Stomach smooth muscle (tissue), 2 donors: Measurements from ENCODE around the gene FZD1.

Source experiments
- H3K27ac ChIP-seq: one replicate; pipeline ENCODE4 v1.7.0; 2013; ENCODE audit warnings: mild to moderate bottlenecking, low read length, inconsistent platforms
- H3K27me3 ChIP-seq, 2 donors: one replicate each; pipeline ENCODE4 v1.7.0; 2013; ENCODE audit warnings: low read length in 2 of 2; ENCODE audit not compliant: insufficient read depth in 2 of 2, control insufficient read depth in 1 of 2
- H3K36me3 ChIP-seq, 2 donors: one replicate each; pipeline ENCODE4 v1.7.0; 2013; ENCODE audit warnings: low read length in 2 of 2; ENCODE audit not compliant: control insufficient read depth in 2 of 2, insufficient read depth in 2 of 2
- H3K4me1 ChIP-seq: one replicate; pipeline ENCODE4 v1.7.0; 2013; ENCODE audit warnings: low read length; ENCODE audit not compliant: control insufficient read depth, insufficient read depth
- H3K4me3 ChIP-seq, 2 donors: one replicate each; pipeline ENCODE4 v1.7.0; 2013; ENCODE audit warnings: low read length in 2 of 2
- H3K9ac ChIP-seq, 2 donors: one replicate each; pipeline ENCODE4 v1.7.0; 2013; ENCODE audit warnings: low read length in 2 of 2, mild to moderate bottlenecking in 1 of 2
- H3K9me3 ChIP-seq, 2 donors: one replicate each; pipeline ENCODE4 v1.7.0; 2013; ENCODE audit warnings: low read length in 2 of 2; ENCODE audit not compliant: control insufficient read depth in 2 of 2
- donor health status: healthy.
- donor health status: Pancreatic carcinoma.

The FZD1 gene

GRCh38 chr7:91264046-91264923 is at the start of gene FZD1:
Gene FZD1, plus strand, starts transcription at chr7:91264433. Its CDS starts 448 bp downstream, at chr7:91264881.
- peaks cover 23% of the 10 kb centered on the region for H3K4me1 ChIP-seq
- peak within 1 kb of the TSS; percentile 73 for H3K27ac ChIP-seq
- H3K36me3 ChIP-seq, result no peaks in the 10 kb centered on the region
- no peaks in the 10 kb centered on the region for H3K27me3 ChIP-seq
- no peaks in the 10 kb centered on the region for H3K9me3 ChIP-seq
- H3K9ac ChIP-seq, result peak within 1 kb of the TSS; percentile 73 to 84
- peak within 1 kb of the TSS; percentile 88 to 95 for H3K4me3 ChIP-seq

DNA sequence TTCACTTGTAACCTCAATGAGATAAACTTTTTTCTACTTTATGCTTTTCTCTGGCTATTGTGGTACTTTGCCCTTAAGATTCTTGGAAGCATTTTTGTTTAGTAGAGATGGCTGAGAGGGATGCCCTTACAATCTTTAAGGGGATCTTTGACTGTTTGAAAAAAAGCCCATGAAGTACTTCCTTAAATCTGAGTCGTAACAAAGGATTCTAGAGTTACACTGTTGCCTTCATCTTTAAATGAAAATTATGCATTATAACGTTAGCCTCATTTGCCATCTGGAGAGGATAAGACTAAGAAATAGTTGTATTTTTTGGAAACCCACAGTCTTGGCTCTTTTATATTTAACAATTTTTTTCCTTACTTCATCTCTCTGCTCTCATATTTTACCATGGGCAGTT is 37.8 kb upstream of the FZD1 start:
- no peaks in the 10 kb centered on the region for H3K36me3 ChIP-seq
- no peak overlapping the region for H3K27ac ChIP-seq
- H3K27me3 ChIP-seq, result no peaks in the 10 kb centered on the region
- H3K9ac ChIP-seq, result no peak overlapping the region
- H3K4me1 ChIP-seq, result no peaks in the 10 kb centered on the region
- no peak overlapping the region for H3K4me3 ChIP-seq
- H3K9me3 ChIP-seq, result no peaks in the 10 kb centered on the region

GRCh38 chr7:91228327-91228726 is 35.9 kb upstream of the FZD1 start:
- Histone ChIP-seq H3K9me3 (no peaks in the 10 kb centered on the region), H3K27ac (no peak overlapping the region), H3K36me3 (no peaks in the 10 kb centered on the region), H3K27me3 (no peaks in the 10 kb centered on the region), H3K9ac (no peak overlapping the region), H3K4me1 (no peaks in the 10 kb centered on the region), H3K4me3 (no peak overlapping the region)

DNA sequence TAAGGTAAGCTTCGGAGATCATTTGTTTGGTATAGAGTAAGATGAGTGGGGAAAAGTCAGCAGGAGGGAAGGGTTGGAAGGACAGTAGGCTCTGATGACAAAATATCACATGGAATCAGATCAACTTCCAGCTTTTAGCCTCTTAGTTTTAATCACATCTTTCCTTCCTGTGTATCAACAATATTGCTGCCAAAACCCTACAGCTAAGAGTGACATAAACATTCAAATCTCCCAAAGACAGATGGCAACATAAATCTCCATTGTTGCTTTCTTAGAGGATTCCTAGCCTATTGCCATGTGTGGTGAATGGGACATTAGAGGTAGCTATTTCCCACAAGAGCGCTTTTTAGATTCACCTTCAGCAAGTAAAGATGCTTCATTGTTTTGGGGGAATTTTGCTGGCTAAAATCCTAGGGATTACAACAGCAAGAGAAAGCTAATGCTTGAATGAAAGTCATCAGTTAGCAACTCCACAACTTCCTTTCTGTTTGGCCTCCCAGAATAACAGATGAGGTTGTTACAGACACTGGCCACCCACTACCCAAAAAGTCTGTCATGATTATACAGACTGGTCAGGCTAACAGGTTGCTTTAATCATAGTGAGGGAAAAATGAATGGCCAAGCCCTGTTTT is 35.2 kb upstream of the FZD1 start:
- Histone ChIP-seq H3K27ac (no peak overlapping the region), H3K4me3 (no peak overlapping the region), H3K36me3 (no peaks in the 10 kb centered on the region)

GRCh38 chr7:91230100-91230499 is 34.1 kb upstream of the FZD1 start:
- no peaks in the 10 kb centered on the region for H3K4me1 ChIP-seq
- no peak overlapping the region for H3K27ac ChIP-seq
- H3K9ac ChIP-seq, result no peak overlapping the region
- H3K9me3 ChIP-seq, result no peaks in the 10 kb centered on the region
- H3K27me3 ChIP-seq, result no peaks in the 10 kb centered on the region
- no peaks in the 10 kb centered on the region for H3K36me3 ChIP-seq
- H3K4me3 ChIP-seq, result no peak overlapping the region

More for the DNA sequence above, 35.2 kb upstream of the FZD1 start:
- H3K27me3 ChIP-seq, result no peaks in the 10 kb centered on the region
- H3K9me3 ChIP-seq, result no peaks in the 10 kb centered on the region
- no peaks in the 10 kb centered on the region for H3K4me1 ChIP-seq
- H3K9ac ChIP-seq, result no peak overlapping the region

DNA sequence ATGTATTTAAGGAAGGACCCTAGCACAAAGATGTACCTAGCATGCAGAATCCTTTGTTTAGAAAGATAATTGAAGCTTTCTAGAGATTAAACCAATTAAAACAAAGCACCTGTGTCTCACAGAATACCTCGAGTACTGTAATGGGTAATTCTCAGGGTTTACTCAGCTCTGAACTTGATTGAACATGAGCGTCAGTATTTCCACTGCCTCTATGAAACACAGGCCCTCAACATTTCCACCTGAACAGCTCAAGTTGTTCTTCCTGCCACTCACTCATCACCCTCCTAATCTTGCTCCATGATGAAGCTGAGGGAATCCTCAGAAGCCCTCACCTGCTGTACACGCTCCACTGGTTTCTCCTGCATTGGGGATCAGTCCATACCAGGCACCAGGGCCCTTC is 33.7 kb upstream of the FZD1 start:
- H3K4me1 ChIP-seq, result no peaks in the 10 kb centered on the region
- no peak overlapping the region for H3K9ac ChIP-seq
- no peak overlapping the region for H3K4me3 ChIP-seq
- no peaks in the 10 kb centered on the region for H3K9me3 ChIP-seq
- no peak overlapping the region for H3K27ac ChIP-seq
- no peaks in the 10 kb centered on the region for H3K27me3 ChIP-seq
- H3K36me3 ChIP-seq, result no peaks in the 10 kb centered on the region

DNA sequence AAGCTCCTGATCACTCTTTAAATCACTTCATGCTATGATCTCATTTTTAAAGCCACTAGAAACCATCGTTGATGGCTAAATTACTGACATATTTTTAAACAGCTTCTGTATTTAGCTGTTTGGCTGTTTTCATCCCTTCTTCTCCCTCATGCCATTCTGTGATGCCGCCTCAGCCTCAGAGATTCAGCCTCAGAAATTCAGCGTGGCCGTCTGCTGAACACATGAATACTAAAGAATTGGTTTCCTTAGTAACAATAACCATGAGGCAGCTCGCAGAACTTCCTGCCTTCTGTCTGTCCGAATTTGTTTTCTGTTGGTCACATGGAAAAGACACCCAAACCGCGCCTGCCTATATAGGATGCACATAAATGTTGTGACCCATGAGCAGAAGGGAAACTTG is 31.0 kb upstream of the FZD1 start:
- Histone ChIP-seq H3K27me3 (no peaks in the 10 kb centered on the region), H3K9ac (no peak overlapping the region), H3K9me3 (no peaks in the 10 kb centered on the region), H3K27ac (no peak overlapping the region), H3K4me3 (no peak overlapping the region), H3K4me1 (no peaks in the 10 kb centered on the region), H3K36me3 (no peaks in the 10 kb centered on the region)

DNA sequence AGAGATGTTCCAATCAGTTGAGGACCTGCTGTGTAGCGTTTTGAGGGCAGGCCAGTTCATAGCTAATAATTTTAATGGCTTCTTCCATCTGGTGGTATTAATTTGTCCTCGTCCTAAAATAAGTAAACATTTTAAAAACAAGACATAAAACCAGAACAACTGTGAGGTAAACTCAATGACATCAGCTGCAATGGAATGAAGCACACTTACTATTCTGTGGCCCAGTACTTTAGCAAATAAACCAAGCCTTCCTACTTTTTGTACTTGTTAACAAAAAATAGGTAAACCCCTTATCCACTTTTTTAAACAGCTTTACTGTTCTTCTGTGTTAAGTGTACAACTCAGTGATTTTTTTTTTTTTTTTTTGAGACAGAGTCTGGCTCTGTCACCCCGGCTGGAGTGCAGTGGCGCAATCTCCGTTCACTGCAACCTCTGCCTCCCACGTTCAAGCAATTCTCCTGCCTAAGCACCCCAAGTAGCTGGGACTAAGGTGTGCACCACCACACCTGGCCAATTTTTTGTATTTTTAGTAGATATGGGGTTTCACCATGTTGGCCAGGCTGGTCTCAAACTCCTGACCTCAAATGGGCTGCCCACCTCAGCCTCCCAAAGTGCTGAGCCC is 28.9 kb upstream of the FZD1 start:
- Histone ChIP-seq H3K4me1 (peaks cover 2% of the 10 kb centered on the region), H3K4me3 (no peak overlapping the region), H3K27ac (no peak overlapping the region), H3K9me3 (no peaks in the 10 kb centered on the region), H3K27me3 (no peaks in the 10 kb centered on the region), H3K36me3 (no peaks in the 10 kb centered on the region), H3K9ac (no peak overlapping the region)

DNA sequence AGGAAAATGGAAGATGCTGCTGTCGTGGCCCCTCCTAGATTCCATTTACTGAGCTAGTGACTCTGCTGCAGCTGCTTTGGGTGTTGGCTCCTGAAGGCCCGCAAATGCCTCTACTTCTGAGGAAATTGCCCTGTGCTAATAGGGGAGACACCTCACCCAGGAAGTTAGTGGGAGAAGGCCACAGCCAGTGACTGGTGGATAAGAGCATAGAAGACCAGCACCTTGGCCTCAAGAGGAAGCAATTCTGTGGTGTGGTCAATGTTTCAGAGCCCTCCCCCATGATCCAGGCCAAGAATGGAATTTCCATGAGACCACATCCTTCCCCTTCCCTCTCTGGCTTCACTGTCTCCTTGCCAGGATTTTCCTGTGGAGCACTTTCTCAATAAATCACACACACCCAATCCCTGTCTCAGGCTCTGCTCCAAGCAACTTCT is 25.0 kb upstream of the FZD1 start:
- peaks cover 2% of the 10 kb centered on the region for H3K4me1 ChIP-seq

DNA sequence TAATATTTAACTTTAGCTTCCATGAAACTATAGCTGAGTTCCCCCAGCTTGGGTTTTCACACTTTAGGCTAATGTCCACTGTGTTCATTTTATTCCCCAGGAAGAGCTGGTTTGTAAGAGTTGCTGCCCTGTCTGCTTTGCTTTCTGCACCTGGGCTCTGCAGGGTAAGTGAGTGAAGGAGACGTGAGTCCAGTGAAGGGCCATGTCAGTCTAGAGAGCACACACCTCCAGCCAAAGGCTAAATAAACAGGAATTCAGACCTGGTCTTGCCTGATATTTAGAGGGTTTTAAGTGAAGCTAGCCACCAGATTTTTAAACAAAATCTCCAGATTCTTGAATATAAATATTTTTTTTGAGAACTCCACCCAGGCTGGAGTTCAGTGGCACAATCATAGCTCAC is 24.5 kb upstream of the FZD1 start:
- Histone ChIP-seq H3K36me3 (no peaks in the 10 kb centered on the region), H3K4me1 (peaks cover 2% of the 10 kb centered on the region), H3K27me3 (no peaks in the 10 kb centered on the region), H3K9me3 (no peaks in the 10 kb centered on the region), H3K27ac (no peak overlapping the region), H3K9ac (no peak overlapping the region), H3K4me3 (no peak overlapping the region)

More for the DNA sequence above, 25.0 kb upstream of the FZD1 start:
- no peaks in the 10 kb centered on the region for H3K36me3 ChIP-seq
- H3K27ac ChIP-seq, result no peak overlapping the region
- no peaks in the 10 kb centered on the region for H3K27me3 ChIP-seq
- H3K9ac ChIP-seq, result no peak overlapping the region
- H3K4me3 ChIP-seq, result no peak overlapping the region
- H3K9me3 ChIP-seq, result no peaks in the 10 kb centered on the region
